WI38 (cell line): ENCODE results near the gene LMBRD1.
"Not testable (repeated sequence)": the region's sequence is repeated elsewhere in the genome, so short reads cannot be mapped to it uniquely, and the experiment has no call there.

Experiments used
- H3K4me3 ChIP-seq: 2 replicates; pipeline ENCODE4 v1.5.1; 2011; ENCODE audit warnings: low read depth, mild to moderate bottlenecking, control low read depth, low read length
- CTCF ChIP-seq: IDR thresholded peaks from 2 replicates; pipeline ENCODE4 v1.5.1; 2012; ENCODE audit warnings: low read depth, mild to moderate bottlenecking, control low read depth, low read length

LMBRD1 gene

GRCh38 chr6:69827276-69827893, 30.6 kb upstream of the LMBRD1 start:
- no peak for TF ChIP-seq CTCF
- no peak overlapping the region for H3K4me3 ChIP-seq

GRCh38 chr6:69825904-69826303, 29.1 kb upstream of the LMBRD1 start:
- no peak overlapping the region for H3K4me3 ChIP-seq
- TF ChIP-seq CTCF, result no peak

- H3K4me3 ChIP-seq, result not testable (repeated sequence)
Measured at GRCh38 chr6:69824355-69824754, 27.5 kb upstream of the LMBRD1 start.

- H3K4me3 ChIP-seq, result no peak overlapping the region
- TF ChIP-seq CTCF, result no peak
Measured at GRCh38 chr6:69820438-69820837, 23.6 kb upstream of the LMBRD1 start.

GRCh38 chr6:69820018-69820417, 23.2 kb upstream of the LMBRD1 start:
- no peak for TF ChIP-seq CTCF
- H3K4me3 ChIP-seq, result no peak overlapping the region

- TF ChIP-seq CTCF, result no peak
- H3K4me3 ChIP-seq, result no peak overlapping the region
Measured at GRCh38 chr6:69819138-69819537, 22.3 kb upstream of the LMBRD1 start.

- no peak for TF ChIP-seq CTCF
- no peak overlapping the region for H3K4me3 ChIP-seq
Measured at GRCh38 chr6:69818223-69818930, 21.6 kb upstream of the LMBRD1 start.
